ENCODE results near the gene PLEKHA7. TPM values are rescaled to one million over a fixed set of nuclear protein-coding genes. Genes with fewer than 3 reads are reported as not detected.

Gene PLEKHA7
- total RNA-seq, 6 donors from 2014 or later, result 27.5 to 87.0 (median 48.6) TPM

DNA sequence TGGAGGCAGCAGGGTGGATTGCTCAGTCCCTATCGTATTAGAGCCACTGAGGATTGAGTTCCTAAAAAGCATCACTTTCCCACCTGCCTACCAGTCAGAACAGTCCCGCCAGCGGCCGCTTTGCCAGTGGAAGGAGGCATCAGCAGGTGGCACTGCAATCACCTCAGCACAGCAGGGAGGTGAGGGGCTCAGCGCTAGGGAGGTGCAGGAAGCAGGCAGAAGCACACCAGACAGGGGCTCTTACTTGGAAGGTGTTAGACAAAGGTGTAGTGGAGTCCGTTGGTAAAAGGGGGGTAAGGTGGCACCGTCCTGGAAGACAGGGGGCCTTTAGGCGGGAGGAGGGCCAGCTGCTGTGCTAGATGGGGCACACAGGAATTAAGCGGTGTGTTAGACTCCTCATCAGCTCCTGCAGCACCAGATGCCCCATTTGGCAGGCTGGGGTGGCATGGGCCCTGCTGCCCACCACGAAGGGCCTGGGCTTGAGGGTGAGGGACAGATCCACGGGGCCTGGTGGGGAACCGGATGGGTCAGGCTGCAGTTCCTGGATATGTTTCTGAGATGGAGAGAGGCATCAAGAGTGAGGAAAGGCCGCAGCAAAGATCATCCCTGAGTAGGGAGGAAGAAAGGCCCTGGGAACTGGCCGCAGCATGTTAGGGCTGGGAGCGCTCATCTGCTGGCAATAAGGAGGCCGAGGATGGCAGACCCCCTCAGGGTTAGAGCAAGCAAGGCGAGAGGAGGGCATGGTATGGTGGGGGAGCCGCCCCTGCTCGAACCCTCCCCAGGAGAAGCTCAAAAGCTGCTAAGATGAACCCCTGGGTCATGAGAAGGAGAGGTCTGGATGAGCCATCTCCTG lies 233.3 kb downstream of the PLEKHA7 start:
- H3K36me3 ChIP-seq, result peaks cover 0 to 3% (median 0%) of the 10 kb centered on the region in 4 donors
- 87 to 90% methylated on average over 19 of the region's 19 CpGs for WGBS, 2 donors
- H3K9me3 ChIP-seq, result no peaks in the 10 kb centered on the region
- ATAC-seq (ENCODE audit: low FRiP score in 2 of 2), result no peak
- H3K4me3 ChIP-seq, result no peak overlapping the region
- peaks cover 0 to 13% (median 6%) of the 10 kb centered on the region in 4 donors for H3K4me1 ChIP-seq
- H3K27me3 ChIP-seq, result no peaks in the 10 kb centered on the region
- TF ChIP-seq POLR2AphosphoS5 (IDR thresholded peaks at IDR 0.05) (no peak), EP300 (IDR thresholded peaks at IDR 0.05) (no peak), POLR2A (IDR thresholded peaks at IDR 0.05) (no peak)
- TF ChIP-seq, protein P1, sequence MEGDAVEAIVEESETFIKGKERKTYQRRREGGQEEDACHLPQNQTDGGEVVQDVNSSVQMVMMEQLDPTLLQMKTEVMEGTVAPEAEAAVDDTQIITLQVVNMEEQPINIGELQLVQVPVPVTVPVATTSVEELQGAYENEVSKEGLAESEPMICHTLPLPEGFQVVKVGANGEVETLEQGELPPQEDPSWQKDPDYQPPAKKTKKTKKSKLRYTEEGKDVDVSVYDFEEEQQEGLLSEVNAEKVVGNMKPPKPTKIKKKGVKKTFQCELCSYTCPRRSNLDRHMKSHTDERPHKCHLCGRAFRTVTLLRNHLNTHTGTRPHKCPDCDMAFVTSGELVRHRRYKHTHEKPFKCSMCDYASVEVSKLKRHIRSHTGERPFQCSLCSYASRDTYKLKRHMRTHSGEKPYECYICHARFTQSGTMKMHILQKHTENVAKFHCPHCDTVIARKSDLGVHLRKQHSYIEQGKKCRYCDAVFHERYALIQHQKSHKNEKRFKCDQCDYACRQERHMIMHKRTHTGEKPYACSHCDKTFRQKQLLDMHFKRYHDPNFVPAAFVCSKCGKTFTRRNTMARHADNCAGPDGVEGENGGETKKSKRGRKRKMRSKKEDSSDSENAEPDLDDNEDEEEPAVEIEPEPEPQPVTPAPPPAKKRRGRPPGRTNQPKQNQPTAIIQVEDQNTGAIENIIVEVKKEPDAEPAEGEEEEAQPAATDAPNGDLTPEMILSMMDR (IDR thresholded peaks at IDR 0.05), result no peak
- H3K27ac ChIP-seq, result no peak overlapping the region
- peak in 1 of 2 donors; percentile 45 for DNase-seq

DNA sequence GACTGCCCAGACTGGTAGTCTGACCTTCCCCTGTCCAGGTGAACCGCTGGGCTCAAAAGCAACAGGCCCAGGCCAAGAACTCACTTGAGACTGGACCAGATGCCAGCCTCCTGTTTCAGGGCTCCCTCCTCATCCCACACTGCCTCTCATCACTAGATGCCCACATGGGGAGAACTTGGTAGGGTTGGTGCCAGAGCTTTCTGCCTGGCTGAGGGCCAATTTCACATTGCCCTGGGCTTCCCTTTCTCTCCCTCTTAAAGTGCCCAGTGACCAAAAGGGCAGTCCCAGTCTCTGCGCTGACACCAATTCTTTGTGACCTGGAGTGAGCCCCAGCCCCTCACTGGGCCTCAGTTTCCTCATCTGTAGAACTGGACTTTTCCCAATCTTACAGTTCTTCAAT lies 234.1 kb downstream of the PLEKHA7 start:
- TF ChIP-seq, protein P1 (IDR thresholded peaks at IDR 0.05), result no peak
- TF ChIP-seq EP300 (IDR thresholded peaks at IDR 0.05) (no peak), POLR2AphosphoS5 (IDR thresholded peaks at IDR 0.05) (no peak)
- peaks cover 0 to 3% (median 0%) of the 10 kb centered on the region in 4 donors for H3K36me3 ChIP-seq
- no peaks in the 10 kb centered on the region for H3K9me3 ChIP-seq
- no peak overlapping the region for H3K27ac ChIP-seq
- DNase-seq (no peak), ATAC-seq (ENCODE audit: low FRiP score in 2 of 2) (no peak)
- H3K4me1 ChIP-seq, result peaks cover 0 to 5% (median 2%) of the 10 kb centered on the region in 4 donors
- no peaks in the 10 kb centered on the region for H3K27me3 ChIP-seq
- 91 to 96% methylated on average over 2 of the region's 2 CpGs for WGBS, 2 donors
- H3K4me3 ChIP-seq, result no peak overlapping the region

DNA sequence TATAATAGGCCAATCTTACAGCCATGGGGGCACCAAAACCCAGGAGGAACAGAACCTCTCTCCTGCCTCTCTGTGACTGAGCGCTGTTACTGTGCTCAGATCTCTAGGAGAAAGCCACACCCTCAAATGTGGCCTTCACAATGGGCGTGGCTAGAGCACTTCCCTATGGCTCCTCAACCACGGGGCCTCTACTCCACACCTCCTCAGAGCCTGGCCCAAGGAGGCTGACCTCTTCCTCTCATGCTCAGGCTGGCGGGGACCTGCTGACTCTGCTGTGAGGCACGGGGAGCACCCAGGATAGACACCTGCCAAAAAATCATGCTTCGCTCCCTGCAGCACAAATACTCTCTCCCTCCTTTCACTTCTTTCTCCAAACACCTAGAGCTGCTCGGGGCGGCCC lies 234.8 kb downstream of the PLEKHA7 start:
- Histone ChIP-seq H3K27ac (no peak overlapping the region), H3K36me3 (peaks cover 0 to 3% (median 0%) of the 10 kb centered on the region in 4 donors), H3K4me1 (peaks cover 0 to 5% (median 0%) of the 10 kb centered on the region in 4 donors), H3K9me3 (no peaks in the 10 kb centered on the region), H3K4me3 (no peak overlapping the region), H3K27me3 (no peaks in the 10 kb centered on the region)
- DNase-seq (peak in 1 of 2 donors; percentile 67), ATAC-seq (ENCODE audit: low FRiP score in 2 of 2) (peak; percentile 39 to 75)
- 69 to 78% methylated on average over 8 of the region's 8 CpGs for WGBS, 2 donors
- TF ChIP-seq POLR2AphosphoS5 (IDR thresholded peaks at IDR 0.05), result no peak
- no peak for TF ChIP-seq EP300 (IDR thresholded peaks at IDR 0.05)
- TF ChIP-seq POLR2A (IDR thresholded peaks at IDR 0.05), result no peak

DNA sequence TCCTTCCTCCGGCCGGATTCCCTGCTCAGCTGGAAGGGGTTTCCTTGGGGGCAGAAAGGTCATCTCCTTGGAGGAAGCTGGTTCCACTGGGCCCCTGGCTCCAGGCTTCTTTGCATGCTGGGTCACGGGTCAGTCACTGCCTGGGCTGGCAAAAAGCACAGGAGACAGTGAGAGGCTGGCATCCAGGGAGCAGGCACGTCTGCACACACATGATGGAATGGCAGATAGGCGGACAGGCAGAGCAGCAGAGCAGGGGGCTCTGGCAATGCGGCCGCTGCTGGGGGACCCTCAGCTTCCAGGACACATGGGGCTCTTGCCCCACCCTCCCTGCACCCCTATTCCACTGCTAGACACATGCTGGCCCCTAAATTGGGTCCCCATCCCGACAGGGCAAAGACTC lies 235.3 kb downstream of the PLEKHA7 start:
- DNase-seq (peak in 1 of 2 donors; percentile 56), ATAC-seq (ENCODE audit: low FRiP score in 2 of 2) (no peak)
- Histone ChIP-seq H3K9me3 (no peaks in the 10 kb centered on the region), H3K27me3 (no peaks in the 10 kb centered on the region), H3K27ac (no peak overlapping the region), H3K4me1 (peaks cover 0 to 5% (median 0%) of the 10 kb centered on the region in 4 donors), H3K36me3 (peaks cover 0 to 3% (median 0%) of the 10 kb centered on the region in 4 donors), H3K4me3 (no peak overlapping the region)
- TF ChIP-seq EP300 (IDR thresholded peaks at IDR 0.05), result no peak
- TF ChIP-seq POLR2AphosphoS5 (IDR thresholded peaks at IDR 0.05), result no peak
- no peak for TF ChIP-seq POLR2A (IDR thresholded peaks at IDR 0.05)
- TF ChIP-seq, protein P1 (IDR thresholded peaks at IDR 0.05), result no peak
- 91 to 92% methylated on average over 5 to 8 of the region's 8 CpGs for WGBS, 2 donors

DNA sequence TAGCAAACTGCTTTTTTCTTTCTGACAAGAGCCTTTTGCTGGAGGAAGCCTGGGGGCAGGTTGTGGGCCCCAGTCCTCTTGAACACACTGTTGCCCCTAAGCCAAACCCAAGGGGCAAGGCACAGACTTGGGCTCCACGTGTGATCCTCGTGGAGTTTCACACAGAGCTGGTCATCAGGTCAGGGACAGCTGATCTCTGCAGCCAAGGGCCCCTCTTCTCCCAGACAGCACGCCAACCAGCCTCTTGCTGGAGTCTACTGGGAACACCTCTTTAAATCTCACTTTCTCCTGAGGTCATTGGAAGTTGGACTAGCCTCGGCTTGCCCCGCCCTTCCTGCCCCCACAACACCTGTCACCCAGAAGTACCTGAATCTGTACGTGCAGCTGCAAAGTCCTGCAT lies 235.9 kb downstream of the PLEKHA7 start:
- no peak for TF ChIP-seq EP300 (IDR thresholded peaks at IDR 0.05)
- no peak for TF ChIP-seq POLR2AphosphoS5 (IDR thresholded peaks at IDR 0.05)
- TF ChIP-seq POLR2A (IDR thresholded peaks at IDR 0.05), result no peak
- Histone ChIP-seq H3K36me3 (peaks cover 0 to 3% (median 0%) of the 10 kb centered on the region in 4 donors), H3K4me3 (no peak overlapping the region), H3K9me3 (no peaks in the 10 kb centered on the region), H3K27me3 (no peaks in the 10 kb centered on the region), H3K4me1 (peaks cover 0 to 5% (median 0%) of the 10 kb centered on the region in 4 donors), H3K27ac (no peak overlapping the region)
- ATAC-seq (ENCODE audit: low FRiP score in 2 of 2) (no peak), DNase-seq (no peak)
- WGBS, 2 donors, result 91 to 99% methylated on average over 6 of the region's 6 CpGs

All from upper lobe of left lung (tissue), 6 donors.